Activated B cell treated with CpG ODN at 0.5 μM for 24 hours (primary cell): ENCODE measurements around the gene CT83. TPM values are rescaled to one million over a fixed set of nuclear protein-coding genes. Genes with fewer than 3 reads are reported as not detected.

Source experiments
- ATAC-seq: fragments of 200-7000 bp; cut with Tn5 transposase; one replicate; pipeline ENCODE4 v1.10.0; 2021; ENCODE audit warnings: low read depth, mild to moderate bottlenecking, moderate library complexity
- CTCF ChIA-PET: fragments of 350-600 bp; sonication (Branson Sonifier 250); formaldehyde crosslinking; loops from one replicate; lab custom pipeline; 2021; ENCODE audit warnings: antibody characterized with exemption; lab: Charles Lee
- POLR2A ChIA-PET: fragments of 350-600 bp; sonication (Branson Sonifier 250); formaldehyde crosslinking; loops from one replicate; lab custom pipeline; 2021; ENCODE audit warnings: antibody characterized with exemption; lab: Charles Lee
- DNase-seq: peaks from one replicate; pipeline ENCODE4 v3.0.0; 2022
- H3K27ac Mint-ChIP-seq: one replicate; pipeline ENCODE4 v1.8.0; 2020; ENCODE audit warnings: mixed read lengths
- H3K27me3 Mint-ChIP-seq: one replicate; pipeline ENCODE4 v1.8.0; 2021; ENCODE audit warnings: mixed read lengths
- H3K36me3 Mint-ChIP-seq: one replicate; pipeline ENCODE4 v1.8.0; 2021; ENCODE audit warnings: low read depth, mixed read lengths
- H3K4me1 Mint-ChIP-seq: one replicate; pipeline ENCODE4 v1.8.0; 2021; ENCODE audit warnings: mixed read lengths
- H3K4me3 Mint-ChIP-seq: one replicate; pipeline ENCODE4 v1.8.0; 2020; ENCODE audit warnings: mild to moderate bottlenecking, mixed read lengths
- H3K9me3 Mint-ChIP-seq: one replicate; pipeline ENCODE4 v1.8.0; 2020; ENCODE audit warnings: mixed read lengths
- CTCF ChIP-seq: fragments of 200-600 bp; IDR thresholded peaks from one replicate; pipeline ENCODE4 v1.8.0; 2022; ENCODE audit warnings: antibody characterized with exemption, mild to moderate bottlenecking
- intact Hi-C: fragments of 100-400 bp; cut with micrococcal nuclease; formaldehyde crosslinking; loops from one replicate; pipeline ENCODE4 v1.15.1; 2024
- total RNA-seq: library from RNA; stranded (reverse); gene quantifications from 2 replicates; pipeline ENCODE4 v1.2.3, GENCODE V29; 2022

CT83 gene
- total RNA-seq, 1 donor from 2014 or later: not detected

- intact Hi-C loops: no loop called here
- no peak for TF ChIP-seq CTCF
- Mint-ChIP-seq H3K9me3 (no peaks in the 10 kb centered on the region), H3K36me3 (no peaks in the 10 kb centered on the region), H3K4me1 (no peaks in the 10 kb centered on the region), H3K4me3 (no peak overlapping the region), H3K27ac (no peak overlapping the region), H3K27me3 (no peaks in the 10 kb centered on the region)
- CTCF ChIA-PET: no interaction called here
- POLR2A ChIA-PET: no interaction called here
- no peak for ATAC-seq
- no peak for DNase-seq
Measured at GRCh38 chrX:116449156-116449555, 13.6 kb downstream of the CT83 start.

GRCh38 chrX:116436358-116436816, 26.4 kb downstream of the CT83 start, which contains the start of gene SLC6A14:
SLC6A14 (plus strand) TSS chrX:116436606; CDS start chrX:116436710, 104 bp downstream.
- no peaks in the 10 kb centered on the region for H3K36me3 Mint-ChIP-seq
- H3K27ac Mint-ChIP-seq: no peak within 1 kb of the TSS
- ChIA-PET POLR2A (no interaction called here), CTCF (no interaction called here)
- ATAC-seq (no peak), DNase-seq (no peak)
- intact Hi-C loops: no loop called here
- no peaks in the 10 kb centered on the region for H3K27me3 Mint-ChIP-seq
- no peak within 1 kb of the TSS for H3K4me3 Mint-ChIP-seq
- no peak for TF ChIP-seq CTCF
- H3K9me3 Mint-ChIP-seq: no peaks in the 10 kb centered on the region
- H3K4me1 Mint-ChIP-seq: no peaks in the 10 kb centered on the region

- ATAC-seq: no peak
- H3K27me3 Mint-ChIP-seq: no peaks in the 10 kb centered on the region
- no peak for TF ChIP-seq CTCF
- ChIA-PET CTCF (no interaction called here), POLR2A (no interaction called here)
- no peak for DNase-seq
- H3K4me3 Mint-ChIP-seq: no peak overlapping the region
- intact Hi-C loops: no loop called here
- H3K36me3 Mint-ChIP-seq: no peaks in the 10 kb centered on the region
- no peaks in the 10 kb centered on the region for H3K4me1 Mint-ChIP-seq
- no peaks in the 10 kb centered on the region for H3K9me3 Mint-ChIP-seq
- no peak overlapping the region for H3K27ac Mint-ChIP-seq
Measured at GRCh38 chrX:116435597-116435996, 27.2 kb downstream of the CT83 start.

GRCh38 chrX:116427978-116428377, 34.8 kb downstream of the CT83 start:
- ChIA-PET POLR2A (no interaction called here), CTCF (no interaction called here)
- Mint-ChIP-seq H3K9me3 (no peaks in the 10 kb centered on the region), H3K4me1 (no peaks in the 10 kb centered on the region), H3K27me3 (no peaks in the 10 kb centered on the region), H3K36me3 (no peaks in the 10 kb centered on the region), H3K27ac (no peak overlapping the region), H3K4me3 (no peak overlapping the region)
- TF ChIP-seq CTCF: no peak
- ATAC-seq (no peak), DNase-seq (no peak)
- intact Hi-C loops: no loop called here

- Mint-ChIP-seq H3K36me3 (no peaks in the 10 kb centered on the region), H3K4me3 (no peak overlapping the region), H3K9me3 (no peaks in the 10 kb centered on the region), H3K27ac (no peak overlapping the region), H3K27me3 (no peaks in the 10 kb centered on the region), H3K4me1 (no peaks in the 10 kb centered on the region)
- no peak for TF ChIP-seq CTCF
- intact Hi-C loops: no loop called here
- CTCF ChIA-PET: no interaction called here
- DNase-seq (no peak), ATAC-seq (no peak)
- POLR2A ChIA-PET: no interaction called here
Measured at GRCh38 chrX:116417968-116418367, 44.8 kb downstream of the CT83 start.
